ENCODE results near the gene ALDOB.

GRCh38 chr9:101440714-101441230 lies 5.2 kb upstream of the ALDOB start:
- TF ChIP-seq, protein P1, sequence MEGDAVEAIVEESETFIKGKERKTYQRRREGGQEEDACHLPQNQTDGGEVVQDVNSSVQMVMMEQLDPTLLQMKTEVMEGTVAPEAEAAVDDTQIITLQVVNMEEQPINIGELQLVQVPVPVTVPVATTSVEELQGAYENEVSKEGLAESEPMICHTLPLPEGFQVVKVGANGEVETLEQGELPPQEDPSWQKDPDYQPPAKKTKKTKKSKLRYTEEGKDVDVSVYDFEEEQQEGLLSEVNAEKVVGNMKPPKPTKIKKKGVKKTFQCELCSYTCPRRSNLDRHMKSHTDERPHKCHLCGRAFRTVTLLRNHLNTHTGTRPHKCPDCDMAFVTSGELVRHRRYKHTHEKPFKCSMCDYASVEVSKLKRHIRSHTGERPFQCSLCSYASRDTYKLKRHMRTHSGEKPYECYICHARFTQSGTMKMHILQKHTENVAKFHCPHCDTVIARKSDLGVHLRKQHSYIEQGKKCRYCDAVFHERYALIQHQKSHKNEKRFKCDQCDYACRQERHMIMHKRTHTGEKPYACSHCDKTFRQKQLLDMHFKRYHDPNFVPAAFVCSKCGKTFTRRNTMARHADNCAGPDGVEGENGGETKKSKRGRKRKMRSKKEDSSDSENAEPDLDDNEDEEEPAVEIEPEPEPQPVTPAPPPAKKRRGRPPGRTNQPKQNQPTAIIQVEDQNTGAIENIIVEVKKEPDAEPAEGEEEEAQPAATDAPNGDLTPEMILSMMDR (IDR thresholded peaks at IDR 0.05), result no peak
- TF ChIP-seq, protein P2, sequence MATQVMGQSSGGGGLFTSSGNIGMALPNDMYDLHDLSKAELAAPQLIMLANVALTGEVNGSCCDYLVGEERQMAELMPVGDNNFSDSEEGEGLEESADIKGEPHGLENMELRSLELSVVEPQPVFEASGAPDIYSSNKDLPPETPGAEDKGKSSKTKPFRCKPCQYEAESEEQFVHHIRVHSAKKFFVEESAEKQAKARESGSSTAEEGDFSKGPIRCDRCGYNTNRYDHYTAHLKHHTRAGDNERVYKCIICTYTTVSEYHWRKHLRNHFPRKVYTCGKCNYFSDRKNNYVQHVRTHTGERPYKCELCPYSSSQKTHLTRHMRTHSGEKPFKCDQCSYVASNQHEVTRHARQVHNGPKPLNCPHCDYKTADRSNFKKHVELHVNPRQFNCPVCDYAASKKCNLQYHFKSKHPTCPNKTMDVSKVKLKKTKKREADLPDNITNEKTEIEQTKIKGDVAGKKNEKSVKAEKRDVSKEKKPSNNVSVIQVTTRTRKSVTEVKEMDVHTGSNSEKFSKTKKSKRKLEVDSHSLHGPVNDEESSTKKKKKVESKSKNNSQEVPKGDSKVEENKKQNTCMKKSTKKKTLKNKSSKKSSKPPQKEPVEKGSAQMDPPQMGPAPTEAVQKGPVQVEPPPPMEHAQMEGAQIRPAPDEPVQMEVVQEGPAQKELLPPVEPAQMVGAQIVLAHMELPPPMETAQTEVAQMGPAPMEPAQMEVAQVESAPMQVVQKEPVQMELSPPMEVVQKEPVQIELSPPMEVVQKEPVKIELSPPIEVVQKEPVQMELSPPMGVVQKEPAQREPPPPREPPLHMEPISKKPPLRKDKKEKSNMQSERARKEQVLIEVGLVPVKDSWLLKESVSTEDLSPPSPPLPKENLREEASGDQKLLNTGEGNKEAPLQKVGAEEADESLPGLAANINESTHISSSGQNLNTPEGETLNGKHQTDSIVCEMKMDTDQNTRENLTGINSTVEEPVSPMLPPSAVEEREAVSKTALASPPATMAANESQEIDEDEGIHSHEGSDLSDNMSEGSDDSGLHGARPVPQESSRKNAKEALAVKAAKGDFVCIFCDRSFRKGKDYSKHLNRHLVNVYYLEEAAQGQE (IDR thresholded peaks at IDR 0.05; ENCODE audit: insufficient read depth in 1 of 2, low read depth in 2 of 2, low read length in 1 of 2), result no peak
- TF ChIP-seq POLR2AphosphoS5 (IDR thresholded peaks at IDR 0.05; ENCODE audit: low read depth, low read length), result no peak

Data from Panc1 (cell line).